HG03469 (cell line): ENCODE results near the gene VAPA.

Source experiments
- ATAC-seq: cut with Tn5 transposase; IDR thresholded peaks from one replicate; pipeline ENCODE4 v1.9.1; 2021; ENCODE audit warnings: mild to moderate bottlenecking, moderate library complexity, moderate number of reproducible peaks; ENCODE audit not compliant: unreplicated experiment

The VAPA gene

GRCh38 chr18:9996094-9996493 lies 82.3 kb downstream of the VAPA start:
- ATAC-seq = no peak

- no peak for ATAC-seq
Measured at GRCh38 chr18:9997711-9998110, 83.9 kb downstream of the VAPA start.

GRCh38 chr18:9998330-9998729 lies 84.5 kb downstream of the VAPA start:
- ATAC-seq = no peak

- no peak for ATAC-seq
Measured at GRCh38 chr18:10002280-10002679, 88.5 kb downstream of the VAPA start.

GRCh38 chr18:10003281-10003680 lies 89.5 kb downstream of the VAPA start:
- ATAC-seq = no peak

GRCh38 chr18:10003866-10004265 lies 90.0 kb downstream of the VAPA start:
- no peak for ATAC-seq

- ATAC-seq = no peak
Measured at GRCh38 chr18:10006311-10006893, 92.6 kb downstream of the VAPA start.

GRCh38 chr18:10008006-10008647 lies 94.3 kb downstream of the VAPA start:
- no peak for ATAC-seq
